Thyroid gland (tissue), 4 donors: Measurements from ENCODE around the gene INO80B. TPM values are rescaled to one million over a fixed set of nuclear protein-coding genes. Genes with fewer than 3 reads are reported as not detected.

Experiments used
- DNase-seq, 2 donors: peaks; one replicate each; pipeline ENCODE4 v3.0.0-alpha.2; 2019
- H3K27ac ChIP-seq, 3 donors: fragments of 200-600 bp; sonication (generic); 1 replicate in 2 of 3; 2 replicates in 1 of 3; pipeline ENCODE4 v1.5.1; 2016 to 2019; ENCODE audit warnings: mild to moderate bottlenecking in 1 of 3, moderate library complexity in 1 of 3
- H3K27me3 ChIP-seq: fragments of 200-600 bp; sonication (generic); one replicate; pipeline ENCODE4 v1.5.1; 2019
- H3K36me3 ChIP-seq, 2 donors: fragments of 200-600 bp; sonication (generic); one replicate each; pipeline ENCODE4 v1.5.1; 2016 to 2019
- H3K4me1 ChIP-seq, 2 donors: fragments of 200-600 bp; sonication (generic); one replicate each; pipeline ENCODE4 v1.5.1; 2017 to 2019
- H3K4me3 ChIP-seq, 3 donors: fragments of 200-600 bp; sonication (generic); replicated peaks in 1 of 3; 1 replicate in 2 of 3; 2 replicates in 1 of 3; pipeline ENCODE4 v1.5.1; 2016; ENCODE audit warnings: mild to moderate bottlenecking in 1 of 3
- H3K9me3 ChIP-seq: fragments of 200-600 bp; sonication (generic); one replicate; pipeline ENCODE4 v1.5.1; 2017
- POLR2A ChIP-seq, 2 donors: fragments of 450-650 bp; IDR thresholded peaks; one replicate each; pipeline ENCODE4 v1.6.1; 2017; ENCODE audit warnings: antibody characterized with exemption in 2 of 2, mild to moderate bottlenecking in 2 of 2, moderate library complexity in 1 of 2
- WGBS, 2 donors: methylation state at CpG; one replicate each; pipeline ENCODE4 v1.1.5; 2017; 5-methylcytosine and 5-hydroxymethylcytosine counted together
- intact Hi-C: fragments of 100-400 bp; cut with DNase I; formaldehyde crosslinking; loops from one replicate; pipeline ENCODE4 v1.15.1; 2023
- total RNA-seq, 4 donors: library from RNA; depleted of rRNA; stranded (reverse); fragments of >200 nt; gene quantifications; one replicate each; pipeline ENCODE4 v1.2.3, GENCODE V29; 2016
- TF ChIP-seq, protein P1 (sequence below), 6 experiments: fragments of 200-600 bp in 3 of 6; fragments of 450-650 bp in 3 of 6; sonication (generic) in 3 of 6; IDR thresholded peaks; one replicate each; pipeline ENCODE4 v1.5.1; 2016 to 2019; ENCODE audit warnings: antibody characterized with exemption in 6 of 6, mild to moderate bottlenecking in 2 of 6, inconsistent platforms in 1 of 6, moderate library complexity in 1 of 6

The INO80B gene
- total RNA-seq, 4 donors from 2014 or later: 19.9 to 74.4 (median 46.1) TPM

DNA sequence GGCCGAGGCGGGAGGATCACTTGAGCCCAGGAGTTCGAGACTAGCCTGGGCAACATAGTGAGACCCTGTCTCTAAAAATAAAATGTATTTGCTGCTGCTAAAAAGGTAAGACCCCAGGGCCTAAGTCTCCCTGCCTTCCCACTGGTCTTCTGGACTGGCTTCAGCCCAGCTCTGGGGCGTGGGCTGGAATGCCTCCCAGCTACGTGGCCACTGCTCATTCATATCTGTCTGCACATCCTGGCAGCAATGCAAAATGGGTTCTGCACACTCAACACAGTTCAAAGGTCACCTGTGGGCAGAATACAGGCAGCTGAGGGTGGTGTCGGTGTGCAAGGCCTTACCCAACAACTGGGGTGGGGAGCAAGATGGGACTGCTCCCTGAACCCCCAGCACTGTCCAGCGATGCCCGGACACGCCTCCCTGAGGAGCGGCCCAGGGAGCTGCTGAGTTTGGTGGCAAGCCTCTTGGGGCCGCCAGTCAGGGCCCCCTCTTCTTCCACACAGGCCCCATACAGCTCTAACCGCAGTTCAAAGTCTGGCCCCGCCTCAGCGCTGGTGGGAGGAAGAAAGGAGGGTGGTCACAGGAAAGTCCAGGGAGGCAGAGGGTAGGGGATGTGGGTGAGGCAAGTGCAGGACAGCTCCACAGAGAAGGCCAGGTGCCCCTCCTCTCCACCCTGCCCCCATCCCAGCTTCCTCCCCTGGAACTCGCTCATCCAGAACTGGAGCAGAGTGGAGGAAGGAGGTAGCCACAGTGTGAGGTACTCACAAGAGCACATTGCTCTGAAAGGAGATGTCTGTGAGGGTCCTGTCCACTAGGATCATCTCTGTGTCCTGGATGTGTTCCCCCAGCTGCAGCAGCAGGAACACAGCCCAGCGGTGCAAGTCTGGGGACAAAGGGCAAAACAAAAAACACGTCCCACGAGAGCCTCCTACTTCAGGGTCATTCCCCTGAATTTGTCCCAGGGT lies 25.1 kb upstream of the INO80B start:
- Histone ChIP-seq H3K27ac (no peak overlapping the region), H3K36me3 (peaks cover 32 to 33% of the 10 kb centered on the region in 2 donors), H3K4me3 (no peak overlapping the region), H3K9me3 (no peaks in the 10 kb centered on the region), H3K4me1 (no peaks in the 10 kb centered on the region), H3K27me3 (no peaks in the 10 kb centered on the region)
- TF ChIP-seq, protein P1, sequence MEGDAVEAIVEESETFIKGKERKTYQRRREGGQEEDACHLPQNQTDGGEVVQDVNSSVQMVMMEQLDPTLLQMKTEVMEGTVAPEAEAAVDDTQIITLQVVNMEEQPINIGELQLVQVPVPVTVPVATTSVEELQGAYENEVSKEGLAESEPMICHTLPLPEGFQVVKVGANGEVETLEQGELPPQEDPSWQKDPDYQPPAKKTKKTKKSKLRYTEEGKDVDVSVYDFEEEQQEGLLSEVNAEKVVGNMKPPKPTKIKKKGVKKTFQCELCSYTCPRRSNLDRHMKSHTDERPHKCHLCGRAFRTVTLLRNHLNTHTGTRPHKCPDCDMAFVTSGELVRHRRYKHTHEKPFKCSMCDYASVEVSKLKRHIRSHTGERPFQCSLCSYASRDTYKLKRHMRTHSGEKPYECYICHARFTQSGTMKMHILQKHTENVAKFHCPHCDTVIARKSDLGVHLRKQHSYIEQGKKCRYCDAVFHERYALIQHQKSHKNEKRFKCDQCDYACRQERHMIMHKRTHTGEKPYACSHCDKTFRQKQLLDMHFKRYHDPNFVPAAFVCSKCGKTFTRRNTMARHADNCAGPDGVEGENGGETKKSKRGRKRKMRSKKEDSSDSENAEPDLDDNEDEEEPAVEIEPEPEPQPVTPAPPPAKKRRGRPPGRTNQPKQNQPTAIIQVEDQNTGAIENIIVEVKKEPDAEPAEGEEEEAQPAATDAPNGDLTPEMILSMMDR (IDR thresholded peaks at IDR 0.05): no peak
- no peak for TF ChIP-seq POLR2A (IDR thresholded peaks at IDR 0.05)
- intact Hi-C loops: no loop called here
- 85 to 88% methylated on average over 14 to 18 of the region's 18 CpGs for WGBS, 2 donors
- no peak for DNase-seq

DNA sequence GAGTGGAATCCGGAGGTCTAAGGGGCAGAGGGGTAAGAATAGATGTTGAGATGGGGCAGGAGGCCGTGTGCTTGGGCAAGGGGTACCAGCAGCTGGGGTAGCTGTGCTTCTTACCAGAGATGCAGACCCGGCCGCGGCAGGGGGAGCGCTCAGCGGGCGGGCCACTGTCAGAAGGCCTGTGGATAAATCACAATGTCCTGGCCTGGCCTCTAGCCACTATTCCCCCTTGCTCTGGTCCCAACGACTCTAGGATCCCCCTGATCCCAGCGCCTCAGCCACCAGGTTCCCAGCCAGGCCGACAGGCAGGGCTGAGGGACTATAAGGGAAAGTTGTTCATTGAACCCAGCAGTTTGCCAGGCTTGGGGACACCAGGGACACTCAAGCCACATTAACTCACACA lies 24.4 kb upstream of the INO80B start:
- peaks cover 29 to 32% of the 10 kb centered on the region in 2 donors for H3K36me3 ChIP-seq
- no peaks in the 10 kb centered on the region for H3K4me1 ChIP-seq
- H3K27ac ChIP-seq: no peak overlapping the region
- 85 to 94% methylated on average over 10 to 11 of the region's 11 CpGs for WGBS, 2 donors
- no peak overlapping the region for H3K4me3 ChIP-seq
- TF ChIP-seq, protein P1 (IDR thresholded peaks at IDR 0.05): no peak
- no peak for TF ChIP-seq POLR2A (IDR thresholded peaks at IDR 0.05)
- no peak for DNase-seq
- no peaks in the 10 kb centered on the region for H3K9me3 ChIP-seq
- no peaks in the 10 kb centered on the region for H3K27me3 ChIP-seq
- intact Hi-C loops: no loop called here

- no peaks in the 10 kb centered on the region for H3K27me3 ChIP-seq
- DNase-seq: no peak
- no peaks in the 10 kb centered on the region for H3K9me3 ChIP-seq
- 79 to 81% methylated on average over 16 to 30 of the region's 43 CpGs for WGBS, 2 donors
- no peak overlapping the region for H3K27ac ChIP-seq
- peaks cover 10 to 14% of the 10 kb centered on the region in 2 donors for H3K4me1 ChIP-seq
- TF ChIP-seq, protein P1 (IDR thresholded peaks at IDR 0.05): no peak
- no peak for TF ChIP-seq POLR2A (IDR thresholded peaks at IDR 0.05)
- intact Hi-C loops: no loop called here
- no peak overlapping the region for H3K4me3 ChIP-seq
- peaks cover 0 to 4% of the 10 kb centered on the region in 2 donors for H3K36me3 ChIP-seq
Measured at GRCh38 chr2:74436111-74436805, 18.6 kb upstream of the INO80B start.

DNA sequence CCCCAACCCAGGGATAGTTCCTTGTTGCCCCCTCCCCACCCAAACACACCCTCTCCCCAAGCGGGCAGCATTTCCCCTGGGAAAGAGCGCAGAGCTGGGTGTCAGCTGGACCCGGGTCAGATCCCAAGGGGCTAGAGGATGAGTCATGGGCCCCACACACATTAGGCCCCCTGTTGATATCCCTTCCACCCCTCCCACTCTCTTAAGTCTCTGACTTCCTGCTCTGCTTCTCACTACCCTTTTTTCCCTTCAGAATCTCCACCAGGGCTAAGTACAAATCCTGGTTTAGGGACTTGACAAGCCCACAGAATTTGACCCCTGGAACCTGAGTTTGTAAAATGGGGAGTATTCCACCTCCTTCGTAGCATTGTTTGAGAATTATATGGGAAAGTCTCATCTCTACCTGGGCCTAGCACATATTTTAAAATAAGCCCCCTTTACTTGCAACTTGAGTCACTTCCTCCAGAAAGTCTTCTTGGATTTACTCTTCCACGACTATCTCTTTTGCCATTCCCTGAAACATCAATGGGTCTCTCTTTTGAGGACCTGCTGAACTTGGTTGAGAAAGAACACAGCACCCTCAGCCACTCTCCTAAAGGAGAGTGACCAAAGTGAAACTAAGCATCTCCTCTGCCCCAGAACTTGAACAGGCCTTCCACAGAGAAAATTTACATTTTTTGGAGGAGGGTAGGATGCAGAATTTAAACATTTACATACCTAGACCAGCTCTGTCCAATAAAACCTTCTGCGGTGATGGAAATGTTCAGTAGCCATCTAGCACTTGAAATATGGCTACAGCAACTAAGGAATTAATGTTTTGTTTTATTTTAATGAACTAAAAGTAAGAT lies 17.8 kb upstream of the INO80B start:
- intact Hi-C loops: no loop called here
- Histone ChIP-seq H3K27ac (no peak overlapping the region), H3K9me3 (no peaks in the 10 kb centered on the region), H3K27me3 (no peaks in the 10 kb centered on the region), H3K36me3 (no peaks in the 10 kb centered on the region), H3K4me3 (no peak overlapping the region), H3K4me1 (peaks cover 10 to 14% of the 10 kb centered on the region in 2 donors)
- TF ChIP-seq, protein P1 (IDR thresholded peaks at IDR 0.05): no peak
- TF ChIP-seq POLR2A (IDR thresholded peaks at IDR 0.05): no peak
- 73 to 78% methylated on average over 6 of the region's 6 CpGs for WGBS, 2 donors
- DNase-seq: no peak
